ENCODE data around the gene BAIAP3. TPM values are rescaled to one million over a fixed set of nuclear protein-coding genes. Genes with fewer than 3 reads are reported as not detected.

The BAIAP3 gene
- total and polyA plus RNA-seq, 2 donors (not counting 3 experiments of a cell fraction or from before 2014, with no cell fraction given), result 0.36 to 0.66 TPM

DNA sequence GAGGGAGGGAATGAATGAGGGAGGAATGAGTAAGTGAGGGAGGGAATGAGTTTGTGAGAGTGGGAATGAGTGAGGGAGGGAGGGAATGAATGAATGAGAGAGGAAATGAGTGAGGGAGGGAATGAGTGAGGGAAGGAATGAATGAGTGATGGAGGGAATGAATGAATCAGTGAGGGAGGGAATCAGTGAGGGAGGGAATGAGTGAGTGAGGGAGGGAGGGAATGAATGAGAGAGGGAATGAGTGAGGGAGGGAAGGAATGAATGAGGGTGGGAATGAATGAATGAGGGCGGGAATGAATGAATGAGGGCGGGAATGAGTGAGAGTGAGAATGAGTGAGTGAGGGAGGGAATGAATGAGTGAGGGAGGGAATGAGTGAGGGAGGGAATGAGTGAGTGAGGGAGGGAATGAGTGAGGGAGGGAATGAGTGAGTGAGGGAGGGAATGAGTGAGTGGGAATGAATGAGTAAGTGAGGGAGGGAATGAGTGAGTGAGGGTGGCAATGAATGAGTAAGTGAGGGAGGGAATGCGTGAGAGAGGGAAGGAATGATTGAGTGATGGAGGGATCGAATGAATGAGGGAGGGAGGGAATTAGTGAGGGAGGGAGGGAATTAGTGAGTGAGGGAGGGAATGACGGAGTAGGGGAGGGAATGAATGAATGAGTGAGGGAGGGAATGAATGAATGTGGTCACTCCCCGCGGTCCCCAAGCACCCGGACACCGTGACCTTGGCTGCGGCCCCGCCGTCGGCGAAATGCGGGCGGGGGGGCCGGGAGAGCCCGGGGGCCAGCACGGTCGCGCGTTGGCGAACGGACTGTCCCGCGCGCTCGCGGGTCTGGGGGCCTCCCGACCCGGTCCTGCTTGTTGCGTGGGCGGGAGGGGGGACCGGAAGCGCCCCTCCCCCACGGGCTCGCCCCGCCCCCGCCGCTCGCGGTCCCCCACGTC, 25.1 kb upstream of the BAIAP3 start:
- Histone ChIP-seq H3K9me3 (replicated peaks; ENCODE audit: control insufficient read depth, insufficient read depth, low read length) (no peaks in the 10 kb centered on the region), H2AFZ (ENCODE audit: low read depth, low read length) (peak overlapping the region; percentile 33), H3K4me3 (replicated peaks in 1 of 3; ENCODE audit: insufficient read depth in 1 of 3, low read depth in 1 of 3, low read length in 3 of 3) (peak overlapping the region in 1 of 3 experiments; percentile 50), H3K79me2 (ENCODE audit: control insufficient read depth, insufficient read depth, low read length) (peaks cover 34% of the 10 kb centered on the region), H3K4me1 (ENCODE audit: control insufficient read depth, extremely low read depth, insufficient read depth, low read length) (peaks cover 14% of the 10 kb centered on the region), H3K4me2 (ENCODE audit: insufficient read depth, low read length) (no peak overlapping the region), H3K9ac (replicated peaks; ENCODE audit: extremely low read depth, insufficient read depth, low read length) (no peak overlapping the region), H3K9me1 (replicated peaks; ENCODE audit: control insufficient read depth, extremely low read depth, insufficient read depth, low read length) (no peaks in the 10 kb centered on the region), H3K27me3 (ENCODE audit: control insufficient read depth in 2 of 2, insufficient read depth in 2 of 2, low read length in 2 of 2) (no peaks in the 10 kb centered on the region), H4K20me1 (replicated peaks; ENCODE audit: control insufficient read depth, extremely low read depth, insufficient read depth, low read length) (no peaks in the 10 kb centered on the region), H3K36me3 (ENCODE audit: control insufficient read depth in 2 of 2, extremely low read depth in 1 of 2, insufficient read depth in 2 of 2, low read length in 2 of 2) (no peaks in the 10 kb centered on the region), H3K27ac (ENCODE audit: insufficient read depth, low read depth, low read length) (no peak overlapping the region)
- ChIA-PET CTCF (interaction anchor here (1.5 to 1.8 kb wide), 2 partner anchors 7 to 57 kb away, joined by 3 to 6 read pairs; no protein-coding TSS in a partner anchor), POLR2A (no interaction called here)
- no TSS peak for BruUV-seq (replicated peaks)
- FAIRE-seq (no peak), DNase-seq (ENCODE audit: low read depth, low spot score) (no peak)
- intact Hi-C loops (cut with micrococcal nuclease) (loop anchor here (10.0 kb wide), 2 partner anchors 96 to 476 kb away; partner anchors contain the start of genes NUBP2 and SPSB3), dilution Hi-C loops (cut with MboI; ENCODE audit: extremely low pct_ligation_motif_present, low sequenced_read_pairs) (no loop called here)
- TF ChIP-seq GATA2 (IDR thresholded peaks at IDR 0.05; ENCODE audit: insufficient read depth, insufficient read length, low read depth, low read length) (no peak), POLR2AphosphoS5 (IDR thresholded peaks at IDR 0.05; ENCODE audit: insufficient read depth, low read depth, low read length) (peak; percentile 52), MYC (IDR thresholded peaks at IDR 0.05; ENCODE audit: low read depth, low read length) (no peak), POLR2A (IDR thresholded peaks at IDR 0.05; ENCODE audit: low read depth, low read length) (peak; percentile 51)
- TF ChIP-seq, protein P1, sequence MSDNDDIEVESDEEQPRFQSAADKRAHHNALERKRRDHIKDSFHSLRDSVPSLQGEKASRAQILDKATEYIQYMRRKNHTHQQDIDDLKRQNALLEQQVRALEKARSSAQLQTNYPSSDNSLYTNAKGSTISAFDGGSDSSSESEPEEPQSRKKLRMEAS (IDR thresholded peaks at IDR 0.05; ENCODE audit: insufficient read depth, insufficient read length), result no peak
